Measurements from ENCODE around the gene COA8.

GRCh38 chr14:103520657-103521437 is 41.9 kb upstream of the COA8 start:
- TF ChIP-seq CTCF (IDR thresholded peaks at IDR 0.05) (peak; percentile 41), GATA2 (CRISPR knock-in tag; IDR thresholded peaks at IDR 0.05) (no peak), USF1 (IDR thresholded peaks at IDR 0.05; ENCODE audit: borderline replicate concordance, low read depth) (no peak), POLR2AphosphoS5 (IDR thresholded peaks at IDR 0.05; ENCODE audit: low read depth, low read length) (0 out of 2 replicates have a peak, but pooled peaks have one; percentile 13), NFIC (IDR thresholded peaks at IDR 0.05; ENCODE audit: borderline replicate concordance) (0 out of 2 replicates have a peak, but pooled peaks have one; percentile 12), YY1 (IDR thresholded peaks at IDR 0.05; ENCODE audit: low read depth) (no peak), RFX5 (IDR thresholded peaks at IDR 0.05; ENCODE audit: low read length) (no peak), RAD21 (IDR thresholded peaks at IDR 0.05; ENCODE audit: low read length) (peak; percentile 36; the same call in 1 of the 2 replicates)
